Measurements from ENCODE around the gene ELOVL4.

- TF ChIP-seq CTCF (optimal IDR thresholded peaks at IDR 0.05 in 1 of 3, IDR thresholded peaks at IDR 0.05 in 1 of 3, conservative IDR thresholded peaks at IDR 0.05 in 1 of 3; ENCODE audit: extremely low read depth in 1 of 3, insufficient read depth in 2 of 3, low read length in 3 of 3), result no peak
- TF ChIP-seq EZH2 (IDR thresholded peaks at IDR 0.05; ENCODE audit: low read length), result no peak
These were observed 37.8 kb upstream of the ELOVL4 start for GRCh38 chr6:79985128-79985527.
